ENCODE data around the gene USP22. TPM values are rescaled to one million over a fixed set of nuclear protein-coding genes. Genes with fewer than 3 reads are reported as not detected.

Gene USP22
- total and polyA plus RNA-seq, 2 of the 13 experiments (the other 11 are each of a cell fraction or from before 2014, with no cell fraction given), result 98.0 to 130 TPM

DNA sequence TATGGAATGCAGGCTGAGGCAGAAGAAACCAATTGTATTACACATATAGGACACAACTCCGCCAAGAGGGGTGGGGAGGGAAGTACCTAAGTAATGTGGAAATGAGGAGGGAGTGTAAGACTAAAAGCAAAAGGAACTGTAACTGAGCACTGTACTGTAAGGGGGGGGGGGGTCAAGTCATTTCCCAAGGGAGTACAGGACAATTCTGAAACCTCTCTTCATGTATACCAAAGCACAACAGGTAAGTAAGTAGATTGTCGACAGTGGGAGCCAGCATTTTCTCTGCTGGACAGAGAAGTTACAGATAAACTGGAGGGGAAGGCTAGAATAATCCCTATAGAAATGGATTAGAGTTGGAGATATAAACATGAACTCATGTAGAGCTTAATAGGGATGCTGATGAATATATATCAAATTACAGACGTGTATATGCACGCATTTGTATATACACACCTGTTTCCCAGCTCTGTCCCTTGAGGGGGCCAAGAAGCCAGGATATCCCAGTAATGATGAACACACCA lies 6.4 kb downstream of the USP22 start:
- ChIA-PET CTCF (ENCODE audit: low intra/inter-chr PET ratio, low total read pairs) (no interaction called here), POLR2A (no interaction called here)
- intact Hi-C loops (cut with micrococcal nuclease; ENCODE audit: unreplicated experiment) (no loop called here), in situ Hi-C loops (cut with HindIII; ENCODE audit: extremely low pct_ligation_motif_present, low pct_unique_long_range_greater_than_20kb) (no loop called here)
- ATAC-seq (no peak; the same call in 2 of the 3 replicates), DNase-seq (ENCODE audit: low spot score) (no peak), FAIRE-seq (no peak)
- Histone ChIP-seq H3K4me1 (ENCODE audit: insufficient read depth, low read length) (peaks cover 72% of the 10 kb centered on the region), H3K36me3 (replicated peaks in 1 of 2; ENCODE audit: control insufficient read depth in 1 of 2, insufficient read depth in 2 of 2, low read length in 2 of 2) (peaks cover 1 to 28% of the 10 kb centered on the region in 2 experiments; a peak in 3 of 5 replicates), H3K9me3 (ENCODE audit: low read length) (no peaks in the 10 kb centered on the region), H3K27ac (ENCODE audit: extremely low read length, insufficient read depth, low read length) (no peak overlapping the region), H2AFZ (ENCODE audit: low read length) (no peak overlapping the region), H4K20me1 (ENCODE audit: insufficient read depth, low read length) (peaks cover 99% of the 10 kb centered on the region), H3K27me3 (ENCODE audit: control insufficient read depth in 1 of 2, insufficient read depth in 2 of 2, low read length in 2 of 2) (no peaks in the 10 kb centered on the region; a peak in 1 of 5 replicates), H3K9ac (ENCODE audit: insufficient read depth, low read depth, low read length) (no peak overlapping the region), H3K4me2 (ENCODE audit: low read depth, low read length) (no peak overlapping the region), H3K79me2 (ENCODE audit: insufficient read depth, low read length) (peaks cover 98% of the 10 kb centered on the region), H3K4me3 (replicated peaks in 1 of 3; ENCODE audit: insufficient read depth in 1 of 3, low read depth in 2 of 3, low read length in 3 of 3) (no peak overlapping the region)
- no TSS peak for BruUV-seq (replicated peaks)
- 87% methylated on average over 4 of the region's 4 CpGs for WGBS (ENCODE audit: low lambda C conversion rate)
- no peak for TF ChIP-seq RXRA (CRISPR knock-in tag; IDR thresholded peaks at IDR 0.05)
- TF ChIP-seq MAZ (IDR thresholded peaks at IDR 0.05; ENCODE audit: borderline replicate concordance, low read depth, low read length), result no peak
- TF ChIP-seq MAZ (CRISPR knock-in tag; IDR thresholded peaks at IDR 0.05; ENCODE audit: low read depth), result no peak
- no peak for TF ChIP-seq MXD4 (CRISPR knock-in tag; IDR thresholded peaks at IDR 0.05)
- TF ChIP-seq, protein P1, sequence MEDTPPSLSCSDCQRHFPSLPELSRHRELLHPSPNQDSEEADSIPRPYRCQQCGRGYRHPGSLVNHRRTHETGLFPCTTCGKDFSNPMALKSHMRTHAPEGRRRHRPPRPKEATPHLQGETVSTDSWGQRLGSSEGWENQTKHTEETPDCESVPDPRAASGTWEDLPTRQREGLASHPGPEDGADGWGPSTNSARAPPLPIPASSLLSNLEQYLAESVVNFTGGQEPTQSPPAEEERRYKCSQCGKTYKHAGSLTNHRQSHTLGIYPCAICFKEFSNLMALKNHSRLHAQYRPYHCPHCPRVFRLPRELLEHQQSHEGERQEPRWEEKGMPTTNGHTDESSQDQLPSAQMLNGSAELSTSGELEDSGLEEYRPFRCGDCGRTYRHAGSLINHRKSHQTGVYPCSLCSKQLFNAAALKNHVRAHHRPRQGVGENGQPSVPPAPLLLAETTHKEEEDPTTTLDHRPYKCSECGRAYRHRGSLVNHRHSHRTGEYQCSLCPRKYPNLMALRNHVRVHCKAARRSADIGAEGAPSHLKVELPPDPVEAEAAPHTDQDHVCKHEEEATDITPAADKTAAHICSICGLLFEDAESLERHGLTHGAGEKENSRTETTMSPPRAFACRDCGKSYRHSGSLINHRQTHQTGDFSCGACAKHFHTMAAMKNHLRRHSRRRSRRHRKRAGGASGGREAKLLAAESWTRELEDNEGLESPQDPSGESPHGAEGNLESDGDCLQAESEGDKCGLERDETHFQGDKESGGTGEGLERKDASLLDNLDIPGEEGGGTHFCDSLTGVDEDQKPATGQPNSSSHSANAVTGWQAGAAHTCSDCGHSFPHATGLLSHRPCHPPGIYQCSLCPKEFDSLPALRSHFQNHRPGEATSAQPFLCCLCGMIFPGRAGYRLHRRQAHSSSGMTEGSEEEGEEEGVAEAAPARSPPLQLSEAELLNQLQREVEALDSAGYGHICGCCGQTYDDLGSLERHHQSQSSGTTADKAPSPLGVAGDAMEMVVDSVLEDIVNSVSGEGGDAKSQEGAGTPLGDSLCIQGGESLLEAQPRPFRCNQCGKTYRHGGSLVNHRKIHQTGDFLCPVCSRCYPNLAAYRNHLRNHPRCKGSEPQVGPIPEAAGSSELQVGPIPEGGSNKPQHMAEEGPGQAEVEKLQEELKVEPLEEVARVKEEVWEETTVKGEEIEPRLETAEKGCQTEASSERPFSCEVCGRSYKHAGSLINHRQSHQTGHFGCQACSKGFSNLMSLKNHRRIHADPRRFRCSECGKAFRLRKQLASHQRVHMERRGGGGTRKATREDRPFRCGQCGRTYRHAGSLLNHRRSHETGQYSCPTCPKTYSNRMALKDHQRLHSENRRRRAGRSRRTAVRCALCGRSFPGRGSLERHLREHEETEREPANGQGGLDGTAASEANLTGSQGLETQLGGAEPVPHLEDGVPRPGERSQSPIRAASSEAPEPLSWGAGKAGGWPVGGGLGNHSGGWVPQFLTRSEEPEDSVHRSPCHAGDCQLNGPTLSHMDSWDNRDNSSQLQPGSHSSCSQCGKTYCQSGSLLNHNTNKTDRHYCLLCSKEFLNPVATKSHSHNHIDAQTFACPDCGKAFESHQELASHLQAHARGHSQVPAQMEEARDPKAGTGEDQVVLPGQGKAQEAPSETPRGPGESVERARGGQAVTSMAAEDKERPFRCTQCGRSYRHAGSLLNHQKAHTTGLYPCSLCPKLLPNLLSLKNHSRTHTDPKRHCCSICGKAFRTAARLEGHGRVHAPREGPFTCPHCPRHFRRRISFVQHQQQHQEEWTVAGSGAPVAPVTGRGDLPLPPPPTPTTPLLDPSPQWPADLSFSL (CRISPR knock-in tag; IDR thresholded peaks at IDR 0.05), result no peak
- TF ChIP-seq, protein P2, sequence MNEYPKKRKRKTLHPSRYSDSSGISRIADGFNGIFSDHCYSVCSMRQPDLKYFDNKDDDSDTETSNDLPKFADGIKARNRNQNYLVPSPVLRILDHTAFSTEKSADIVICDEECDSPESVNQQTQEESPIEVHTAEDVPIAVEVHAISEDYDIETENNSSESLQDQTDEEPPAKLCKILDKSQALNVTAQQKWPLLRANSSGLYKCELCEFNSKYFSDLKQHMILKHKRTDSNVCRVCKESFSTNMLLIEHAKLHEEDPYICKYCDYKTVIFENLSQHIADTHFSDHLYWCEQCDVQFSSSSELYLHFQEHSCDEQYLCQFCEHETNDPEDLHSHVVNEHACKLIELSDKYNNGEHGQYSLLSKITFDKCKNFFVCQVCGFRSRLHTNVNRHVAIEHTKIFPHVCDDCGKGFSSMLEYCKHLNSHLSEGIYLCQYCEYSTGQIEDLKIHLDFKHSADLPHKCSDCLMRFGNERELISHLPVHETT (CRISPR knock-in tag; conservative IDR thresholded peaks at IDR 0.05), result no peak
- TF ChIP-seq, protein P3, sequence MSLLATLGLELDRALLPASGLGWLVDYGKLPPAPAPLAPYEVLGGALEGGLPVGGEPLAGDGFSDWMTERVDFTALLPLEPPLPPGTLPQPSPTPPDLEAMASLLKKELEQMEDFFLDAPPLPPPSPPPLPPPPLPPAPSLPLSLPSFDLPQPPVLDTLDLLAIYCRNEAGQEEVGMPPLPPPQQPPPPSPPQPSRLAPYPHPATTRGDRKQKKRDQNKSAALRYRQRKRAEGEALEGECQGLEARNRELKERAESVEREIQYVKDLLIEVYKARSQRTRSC (CRISPR knock-in tag; IDR thresholded peaks at IDR 0.05; ENCODE audit: low read depth), result no peak
- TF ChIP-seq SRSF9 (IDR thresholded peaks at IDR 0.05; ENCODE audit: borderline replicate concordance, insufficient read depth, low read depth, low read length, poor library complexity, severe bottlenecking), result no peak
- TF ChIP-seq, protein P4, sequence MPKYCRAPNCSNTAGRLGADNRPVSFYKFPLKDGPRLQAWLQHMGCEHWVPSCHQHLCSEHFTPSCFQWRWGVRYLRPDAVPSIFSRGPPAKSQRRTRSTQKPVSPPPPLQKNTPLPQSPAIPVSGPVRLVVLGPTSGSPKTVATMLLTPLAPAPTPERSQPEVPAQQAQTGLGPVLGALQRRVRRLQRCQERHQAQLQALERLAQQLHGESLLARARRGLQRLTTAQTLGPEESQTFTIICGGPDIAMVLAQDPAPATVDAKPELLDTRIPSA (CRISPR knock-in tag; IDR thresholded peaks at IDR 0.05; ENCODE audit: borderline replicate concordance), result no peak
- TF ChIP-seq SP2 (CRISPR knock-in tag; IDR thresholded peaks at IDR 0.05), result no peak
- TF ChIP-seq ONECUT2 (CRISPR knock-in tag; IDR thresholded peaks at IDR 0.05), result no peak
- TF ChIP-seq PHF5A (CRISPR knock-in tag; IDR thresholded peaks at IDR 0.05; ENCODE audit: low read depth, unreplicated experiment), result no peak
- TF ChIP-seq BHLHE40 (IDR thresholded peaks at IDR 0.05; ENCODE audit: low read length), result no peak
- no peak for TF ChIP-seq ZNF10 (CRISPR knock-in tag; IDR thresholded peaks at IDR 0.05; ENCODE audit: borderline replicate concordance, low read depth)
- no peak for TF ChIP-seq TBL1XR1 (IDR thresholded peaks at IDR 0.05; ENCODE audit: borderline replicate concordance, low read length, partially characterized antibody)
- TF ChIP-seq, protein P5, sequence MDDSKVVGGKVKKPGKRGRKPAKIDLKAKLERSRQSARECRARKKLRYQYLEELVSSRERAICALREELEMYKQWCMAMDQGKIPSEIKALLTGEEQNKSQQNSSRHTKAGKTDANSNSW (CRISPR knock-in tag; IDR thresholded peaks at IDR 0.05; ENCODE audit: borderline replicate concordance), result no peak
